GM12878 (cell line): Measurements from ENCODE around the gene TDO2. TPM values are rescaled to one million over a fixed set of nuclear protein-coding genes. Genes with fewer than 3 reads are reported as not detected.

ENCODE experiments used
- ATAC-seq: fragments of 200-7000 bp; cut with Tn5 transposase; 3 replicates; pipeline ENCODE4 v1.9.1; 2020; ENCODE audit warnings: mild to moderate bottlenecking, moderate library complexity
- BruUV-seq: library from RNA; stranded (reverse); fragments of 400-500 nt; replicated peaks from 2 replicates; lab custom pipeline; 2021; lab: Mats Ljungman, UMichigan
- CTCF ChIA-PET: fragments of 300-600 bp; sonication (Branson Sonifier 250); formaldehyde crosslinking; extraction: SDS; loops from one replicate; lab custom pipeline; 2021; ENCODE audit warnings: inconsistent platforms; lab: Yijun Ruan, JAX
- POLR2A ChIA-PET: fragments of 350-600 bp; formaldehyde crosslinking; extraction: SDS; loops from one replicate; lab custom pipeline; 2021; ENCODE audit warnings: inconsistent platforms; lab: Charles Lee
- RAD21 ChIA-PET: fragments of 300-600 bp; sonication (Branson Sonifier 250); formaldehyde crosslinking; loops from one replicate; lab custom pipeline; 2023; ENCODE audit warnings: antibody characterized with exemption; ENCODE audit not compliant: unreplicated experiment; lab: Charles Lee
- SMC1A ChIA-PET: fragments of 300-600 bp; sonication (Branson Sonifier 250); formaldehyde crosslinking; loops from one replicate; lab custom pipeline; 2023; ENCODE audit not compliant: unreplicated experiment, uncharacterized antibody; lab: Charles Lee
- DNase-seq: peaks from one replicate; pipeline ENCODE4 v3.0.0-alpha.2; 2011; ENCODE audit warnings: low read depth, low spot score
- FAIRE-seq: peaks from 3 replicates; lab custom pipeline; 2011; peaks lifted over from hg19 to GRCh38; lab: Jason Lieb, UNC
- H2AFZ ChIP-seq: 2 replicates; pipeline ENCODE4 v1.6.0; 2011; ENCODE audit warnings: low read depth, low read length, control low read depth; ENCODE audit not compliant: control insufficient read depth
- H3K27ac ChIP-seq: 2 replicates; pipeline ENCODE4 v1.5.1; 2011; ENCODE audit warnings: control low read depth; ENCODE audit not compliant: control insufficient read depth, insufficient read depth
- H3K27me3 ChIP-seq, 2 experiments: replicated peaks in 1 of 2; 2 replicates each; pipeline versions ENCODE4 v1.6.0 to v1.6.1; 2011; ENCODE audit warnings: low read length in 1 of 2; ENCODE audit not compliant: control insufficient read depth in 2 of 2, insufficient read depth in 2 of 2
- H3K36me3 ChIP-seq, 2 experiments: 2 replicates each; pipeline ENCODE4 v1.5.1; 2011; ENCODE audit warnings: low read length in 1 of 2; ENCODE audit not compliant: control insufficient read depth in 2 of 2, insufficient read depth in 2 of 2
- H3K4me1 ChIP-seq: 2 replicates; pipeline ENCODE4 v1.6.1; 2011; ENCODE audit warnings: mild to moderate bottlenecking, low read length, moderate library complexity, mixed read lengths; ENCODE audit not compliant: control insufficient read depth, insufficient read depth
- H3K4me2 ChIP-seq: 2 replicates; pipeline ENCODE4 v1.6.0; 2011; ENCODE audit warnings: control low read depth; ENCODE audit not compliant: control insufficient read depth, insufficient read depth
- H3K4me3 ChIP-seq: fragments of 200-600 bp; sonication (generic); 2 replicates; pipeline ENCODE4 v1.5.1; 2016
- H3K79me2 ChIP-seq: 2 replicates; pipeline ENCODE4 v1.6.0; 2011; ENCODE audit warnings: low read length; ENCODE audit not compliant: control insufficient read depth, insufficient read depth
- H3K9ac ChIP-seq: 2 replicates; pipeline ENCODE4 v1.8.0; 2011; ENCODE audit warnings: low read length, control low read depth, mixed read lengths; ENCODE audit not compliant: control insufficient read depth, insufficient read depth
- H3K9me3 ChIP-seq: replicated peaks from 3 replicates; pipeline ENCODE4 v1.5.1; 2011; ENCODE audit warnings: mild to moderate bottlenecking, low read length; ENCODE audit not compliant: control insufficient read depth, insufficient read depth
- H4K20me1 ChIP-seq: 2 replicates; pipeline ENCODE4 v1.6.0; 2011; ENCODE audit not compliant: control insufficient read depth, insufficient read depth
- CBFB ChIP-seq: IDR thresholded peaks from 2 replicates; pipeline ENCODE4 v1.6.1; 2016; ENCODE audit warnings: antibody characterized with exemption, low read depth
- HCFC1 ChIP-seq: fragments of 150-350 bp; IDR thresholded peaks from 2 replicates; pipeline ENCODE4 v1.6.1; 2014; ENCODE audit warnings: low read length
- LARP7 ChIP-seq: fragments of 450-650 bp; IDR thresholded peaks from 2 replicates; pipeline ENCODE4 v1.6.1; 2017; ENCODE audit warnings: mild to moderate bottlenecking
- MEF2B ChIP-seq: fragments of 450-650 bp; IDR thresholded peaks from 2 replicates; pipeline ENCODE4 v1.6.1; 2018; ENCODE audit warnings: mild to moderate bottlenecking, moderate library complexity; ENCODE audit not compliant: partially characterized antibody, poor library complexity, severe bottlenecking
- MXI1 ChIP-seq: fragments of 150-350 bp; IDR thresholded peaks from 2 replicates; pipeline ENCODE4 v1.6.1; 2011; ENCODE audit warnings: low read depth, mild to moderate bottlenecking, inconsistent platforms, low read length, improper control_type of control experiment
- PAX5 ChIP-seq: IDR thresholded peaks from 2 replicates; pipeline ENCODE4 v1.6.1; 2011; ENCODE audit warnings: low read depth, low read length, borderline replicate concordance
- PAX8 ChIP-seq: fragments of 450-650 bp; IDR thresholded peaks from 2 replicates; pipeline ENCODE4 v1.6.1; 2017; ENCODE audit warnings: mild to moderate bottlenecking, moderate library complexity
- RAD51 ChIP-seq: fragments of 450-650 bp; IDR thresholded peaks from 2 replicates; pipeline ENCODE4 v1.6.1; 2016; ENCODE audit warnings: moderate library complexity, mild to moderate bottlenecking, inconsistent platforms
- STAT1 ChIP-seq: fragments of 450-650 bp; conservative IDR thresholded peaks from 2 replicates; pipeline ENCODE4 v1.6.1; 2014; ENCODE audit warnings: antibody characterized with exemption, mild to moderate bottlenecking
- ZSCAN29 ChIP-seq: fragments of 450-650 bp; IDR thresholded peaks from 2 replicates; pipeline ENCODE4 v1.6.1; 2017; ENCODE audit warnings: mild to moderate bottlenecking, moderate library complexity
- WGBS: methylation state at CpG from one replicate; pipeline ENCODE4 v1.1.6; 2016; ENCODE audit warnings: low lambda C conversion rate; ENCODE audit not compliant: insufficient replicate concordance, insufficient coverage; ENCODE audit errors: missing lambda C conversion rate; 5-methylcytosine and 5-hydroxymethylcytosine counted together
- in situ Hi-C: fragments of 300-500 bp; cut with MboI; formaldehyde crosslinking; loops from 9 replicates; pipeline ENCODE4 v1.14.3; 2018; ENCODE audit warnings: mixed read lengths
- intact Hi-C: fragments of 100-400 bp; cut with micrococcal nuclease; formaldehyde crosslinking; loops from one replicate; pipeline ENCODE4 v1.14.2; 2022; ENCODE audit not compliant: unreplicated experiment
- polyA plus RNA-seq, 11 experiments: library from polyadenylated mRNA; depleted of rRNA in 4 of 11; unstranded in 6 of 11; stranded (reverse) in 5 of 11; fragments of >200 nt; fragmentation: Nextera tagmentation in 4 of 11; fragmentation: Illumina TruSeq in 1 of 11; extraction: Ambion mirVana in 4 of 11; extraction: Trizol in 1 of 11; gene quantifications; 1 replicate in 1 of 11; 2 replicates in 10 of 11; pipeline versions ENCODE4 v1.2.1 to v1.2.3, GENCODE V29; 2011 to 2016; ENCODE audit warnings: inconsistent platforms in 2 of 11, missing spikeins in 2 of 11, low read depth in 1 of 11
- total RNA-seq, 4 experiments: library from RNA; depleted of rRNA in 3 of 4; stranded (reverse); fragments of >200 nt in 3 of 4; fragmentation: Illumina TruSeq in 1 of 4; extraction: Trizol in 1 of 4; gene quantifications; 2 replicates each; pipeline versions ENCODE4 v1.2.1 to v1.2.3, GENCODE V29; 2013 to 2021
- TF ChIP-seq, protein P1 (sequence below): IDR thresholded peaks from 2 replicates; pipeline ENCODE4 v1.6.1; 2012; ENCODE audit warnings: improper control_type of control experiment, low read depth, low read length; ENCODE audit not compliant: insufficient replicate concordance
- TF ChIP-seq, protein P2 (sequence below): fragments of 450-650 bp; IDR thresholded peaks from 2 replicates; pipeline ENCODE4 v1.6.1; 2016; ENCODE audit warnings: mild to moderate bottlenecking

The TDO2 gene
- total and polyA plus RNA-seq, 10 of the 15 experiments (the other 5 are each of a cell fraction or from before 2014, with no cell fraction given), result 0.12 to 1.5 (median 0.23) TPM; not detected in 1

DNA sequence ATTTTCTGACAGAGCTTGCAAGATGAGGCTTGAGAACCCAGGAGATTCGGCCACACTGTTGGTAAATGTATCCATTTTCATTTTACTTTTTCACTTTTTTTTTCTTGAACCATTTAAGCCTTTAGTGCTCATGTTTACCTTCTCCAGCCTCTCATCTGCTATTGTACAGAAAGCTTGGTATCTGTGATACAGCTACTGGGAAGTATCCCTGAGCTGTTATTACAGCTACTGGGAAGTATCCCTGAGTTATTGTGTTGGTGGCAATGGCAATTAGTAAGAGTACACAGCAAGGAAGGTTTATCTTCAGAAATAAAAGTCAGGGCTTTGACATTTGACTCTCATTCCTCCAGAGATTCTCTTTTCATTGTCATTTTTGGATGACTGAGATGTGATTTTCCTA, 38.3 kb downstream of the TDO2 start:
- Histone ChIP-seq H3K4me2 (no peak overlapping the region), H3K27ac (no peak overlapping the region), H2AFZ (no peak overlapping the region), H4K20me1 (no peaks in the 10 kb centered on the region), H3K9ac (no peak overlapping the region), H3K79me2 (no peaks in the 10 kb centered on the region), H3K36me3 (no peaks in the 10 kb centered on the region), H3K27me3 (no peaks in the 10 kb centered on the region), H3K9me3 (no peaks in the 10 kb centered on the region), H3K4me1 (no peaks in the 10 kb centered on the region), H3K4me3 (no peak overlapping the region)
- WGBS, result 39% methylated on average over 1 of the region's 1 CpG
- SMC1A ChIA-PET, result interaction anchor here (1.0 to 1.4 kb wide), 3 partner anchors 10 to 33 kb away, joined by 3 to 4 read pairs (median 3); partner anchors contain the start of gene CTSO
- ATAC-seq (no peak), DNase-seq (no peak), FAIRE-seq (no peak)
- POLR2A ChIA-PET, result interaction anchor here (1.0 kb wide), 1 partner anchor 10 kb away, joined by 3 read pairs; no protein-coding TSS in a partner anchor
- CTCF ChIA-PET, result interaction anchor here (1.1 to 1.8 kb wide), 4 partner anchors 11 to 132 kb away, joined by 3 to 7 read pairs (median 5); partner anchors contain the start of gene CTSO
- in situ Hi-C loops, result no loop called here
- BruUV-seq, result no TSS peak
- no peak for TF ChIP-seq PAX5
- TF ChIP-seq LARP7, result no peak
- TF ChIP-seq MEF2B, result no peak
- TF ChIP-seq PAX8, result no peak
- no peak for TF ChIP-seq STAT1
- TF ChIP-seq CBFB, result no peak
- TF ChIP-seq, protein P1, sequence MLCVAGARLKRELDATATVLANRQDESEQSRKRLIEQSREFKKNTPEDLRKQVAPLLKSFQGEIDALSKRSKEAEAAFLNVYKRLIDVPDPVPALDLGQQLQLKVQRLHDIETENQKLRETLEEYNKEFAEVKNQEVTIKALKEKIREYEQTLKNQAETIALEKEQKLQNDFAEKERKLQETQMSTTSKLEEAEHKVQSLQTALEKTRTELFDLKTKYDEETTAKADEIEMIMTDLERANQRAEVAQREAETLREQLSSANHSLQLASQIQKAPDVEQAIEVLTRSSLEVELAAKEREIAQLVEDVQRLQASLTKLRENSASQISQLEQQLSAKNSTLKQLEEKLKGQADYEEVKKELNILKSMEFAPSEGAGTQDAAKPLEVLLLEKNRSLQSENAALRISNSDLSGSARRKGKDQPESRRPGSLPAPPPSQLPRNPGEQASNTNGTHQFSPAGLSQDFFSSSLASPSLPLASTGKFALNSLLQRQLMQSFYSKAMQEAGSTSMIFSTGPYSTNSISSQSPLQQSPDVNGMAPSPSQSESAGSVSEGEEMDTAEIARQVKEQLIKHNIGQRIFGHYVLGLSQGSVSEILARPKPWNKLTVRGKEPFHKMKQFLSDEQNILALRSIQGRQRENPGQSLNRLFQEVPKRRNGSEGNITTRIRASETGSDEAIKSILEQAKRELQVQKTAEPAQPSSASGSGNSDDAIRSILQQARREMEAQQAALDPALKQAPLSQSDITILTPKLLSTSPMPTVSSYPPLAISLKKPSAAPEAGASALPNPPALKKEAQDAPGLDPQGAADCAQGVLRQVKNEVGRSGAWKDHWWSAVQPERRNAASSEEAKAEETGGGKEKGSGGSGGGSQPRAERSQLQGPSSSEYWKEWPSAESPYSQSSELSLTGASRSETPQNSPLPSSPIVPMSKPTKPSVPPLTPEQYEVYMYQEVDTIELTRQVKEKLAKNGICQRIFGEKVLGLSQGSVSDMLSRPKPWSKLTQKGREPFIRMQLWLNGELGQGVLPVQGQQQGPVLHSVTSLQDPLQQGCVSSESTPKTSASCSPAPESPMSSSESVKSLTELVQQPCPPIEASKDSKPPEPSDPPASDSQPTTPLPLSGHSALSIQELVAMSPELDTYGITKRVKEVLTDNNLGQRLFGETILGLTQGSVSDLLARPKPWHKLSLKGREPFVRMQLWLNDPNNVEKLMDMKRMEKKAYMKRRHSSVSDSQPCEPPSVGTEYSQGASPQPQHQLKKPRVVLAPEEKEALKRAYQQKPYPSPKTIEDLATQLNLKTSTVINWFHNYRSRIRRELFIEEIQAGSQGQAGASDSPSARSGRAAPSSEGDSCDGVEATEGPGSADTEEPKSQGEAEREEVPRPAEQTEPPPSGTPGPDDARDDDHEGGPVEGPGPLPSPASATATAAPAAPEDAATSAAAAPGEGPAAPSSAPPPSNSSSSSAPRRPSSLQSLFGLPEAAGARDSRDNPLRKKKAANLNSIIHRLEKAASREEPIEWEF, result no peak
- TF ChIP-seq RAD51, result no peak
- TF ChIP-seq HCFC1, result no peak
- TF ChIP-seq, protein P2, sequence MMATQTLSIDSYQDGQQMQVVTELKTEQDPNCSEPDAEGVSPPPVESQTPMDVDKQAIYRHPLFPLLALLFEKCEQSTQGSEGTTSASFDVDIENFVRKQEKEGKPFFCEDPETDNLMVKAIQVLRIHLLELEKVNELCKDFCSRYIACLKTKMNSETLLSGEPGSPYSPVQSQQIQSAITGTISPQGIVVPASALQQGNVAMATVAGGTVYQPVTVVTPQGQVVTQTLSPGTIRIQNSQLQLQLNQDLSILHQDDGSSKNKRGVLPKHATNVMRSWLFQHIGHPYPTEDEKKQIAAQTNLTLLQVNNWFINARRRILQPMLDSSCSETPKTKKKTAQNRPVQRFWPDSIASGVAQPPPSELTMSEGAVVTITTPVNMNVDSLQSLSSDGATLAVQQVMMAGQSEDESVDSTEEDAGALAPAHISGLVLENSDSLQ, result no peak
- TF ChIP-seq MXI1, result no peak
- no peak for TF ChIP-seq ZSCAN29
- intact Hi-C loops, result no loop called here
- RAD21 ChIA-PET, result interaction anchor here (1.8 kb wide), 1 partner anchor 11 kb away, joined by 7 read pairs; the partner anchor contains the start of gene CTSO
